ENCODE results near the gene NFKB2. TPM values are rescaled to one million over a fixed set of nuclear protein-coding genes. Genes with fewer than 3 reads are reported as not detected.

The NFKB2 gene
- total RNA-seq, 1 experiment from 2014 or later = 64.7 TPM

GRCh38 chr10:102420714-102421506 is 25.4 kb downstream of the NFKB2 start, which contains the start of gene FBXL15:
Gene FBXL15 (plus strand): TSS chr10:102420836. CDS start chr10:102421130, 294 bp downstream.
- peaks cover 31% of the 10 kb centered on the region for H3K27me3 Mint-ChIP-seq (ENCODE audit: unreplicated experiment)
- H3K9me3 Mint-ChIP-seq (ENCODE audit: low read depth, unreplicated experiment) = no peaks in the 10 kb centered on the region
- no TSS peak for BruUV-seq (replicated peaks)
- DNase-seq = peak; percentile 88
- intact Hi-C loops (cut with micrococcal nuclease; ENCODE audit: unreplicated experiment) = no loop called here
- peaks cover 48% of the 10 kb centered on the region for H3K36me3 Mint-ChIP-seq (ENCODE audit: insufficient read depth, unreplicated experiment)
- H3K27ac Mint-ChIP-seq (ENCODE audit: unreplicated experiment) = peak within 1 kb of the TSS; percentile 80
- TF ChIP-seq, protein P1, sequence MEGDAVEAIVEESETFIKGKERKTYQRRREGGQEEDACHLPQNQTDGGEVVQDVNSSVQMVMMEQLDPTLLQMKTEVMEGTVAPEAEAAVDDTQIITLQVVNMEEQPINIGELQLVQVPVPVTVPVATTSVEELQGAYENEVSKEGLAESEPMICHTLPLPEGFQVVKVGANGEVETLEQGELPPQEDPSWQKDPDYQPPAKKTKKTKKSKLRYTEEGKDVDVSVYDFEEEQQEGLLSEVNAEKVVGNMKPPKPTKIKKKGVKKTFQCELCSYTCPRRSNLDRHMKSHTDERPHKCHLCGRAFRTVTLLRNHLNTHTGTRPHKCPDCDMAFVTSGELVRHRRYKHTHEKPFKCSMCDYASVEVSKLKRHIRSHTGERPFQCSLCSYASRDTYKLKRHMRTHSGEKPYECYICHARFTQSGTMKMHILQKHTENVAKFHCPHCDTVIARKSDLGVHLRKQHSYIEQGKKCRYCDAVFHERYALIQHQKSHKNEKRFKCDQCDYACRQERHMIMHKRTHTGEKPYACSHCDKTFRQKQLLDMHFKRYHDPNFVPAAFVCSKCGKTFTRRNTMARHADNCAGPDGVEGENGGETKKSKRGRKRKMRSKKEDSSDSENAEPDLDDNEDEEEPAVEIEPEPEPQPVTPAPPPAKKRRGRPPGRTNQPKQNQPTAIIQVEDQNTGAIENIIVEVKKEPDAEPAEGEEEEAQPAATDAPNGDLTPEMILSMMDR (IDR thresholded peaks at IDR 0.05; ENCODE audit: unreplicated experiment) = no peak
- H3K4me3 Mint-ChIP-seq (ENCODE audit: low read depth, unreplicated experiment) = peak within 1 kb of the TSS; percentile 92
- CTCF ChIA-PET = interaction anchor here (0.7 to 3.1 kb wide), 6 partner anchors 12 to 163 kb away, joined by 4 to 18 read pairs (median 5); partner anchors contain the start of genes CUEDC2 and NFKB2
- H3K4me1 Mint-ChIP-seq (ENCODE audit: low read depth, unreplicated experiment) = peaks cover 5% of the 10 kb centered on the region

- Mint-ChIP-seq H3K4me3 (ENCODE audit: low read depth, unreplicated experiment) (peak overlapping the region; percentile 92), H3K27me3 (ENCODE audit: unreplicated experiment) (peaks cover 25% of the 10 kb centered on the region), H3K4me1 (ENCODE audit: low read depth, unreplicated experiment) (peaks cover 4% of the 10 kb centered on the region), H3K27ac (ENCODE audit: unreplicated experiment) (peak overlapping the region; percentile 80), H3K36me3 (ENCODE audit: insufficient read depth, unreplicated experiment) (peaks cover 48% of the 10 kb centered on the region), H3K9me3 (ENCODE audit: low read depth, unreplicated experiment) (no peaks in the 10 kb centered on the region)
- TF ChIP-seq, protein P1 (IDR thresholded peaks at IDR 0.05; ENCODE audit: unreplicated experiment) = no peak
- no peak for DNase-seq
- no TSS peak for BruUV-seq (replicated peaks)
- CTCF ChIA-PET = interaction anchor here (1.0 to 3.1 kb wide), 6 partner anchors 11 to 191 kb away, joined by 4 to 18 read pairs (median 6); partner anchors contain the start of genes CUEDC2 and NFKB2
- intact Hi-C loops (cut with micrococcal nuclease; ENCODE audit: unreplicated experiment) = no loop called here
These were observed 25.9 kb downstream of the NFKB2 start for GRCh38 chr10:102421507-102421756.

DNA sequence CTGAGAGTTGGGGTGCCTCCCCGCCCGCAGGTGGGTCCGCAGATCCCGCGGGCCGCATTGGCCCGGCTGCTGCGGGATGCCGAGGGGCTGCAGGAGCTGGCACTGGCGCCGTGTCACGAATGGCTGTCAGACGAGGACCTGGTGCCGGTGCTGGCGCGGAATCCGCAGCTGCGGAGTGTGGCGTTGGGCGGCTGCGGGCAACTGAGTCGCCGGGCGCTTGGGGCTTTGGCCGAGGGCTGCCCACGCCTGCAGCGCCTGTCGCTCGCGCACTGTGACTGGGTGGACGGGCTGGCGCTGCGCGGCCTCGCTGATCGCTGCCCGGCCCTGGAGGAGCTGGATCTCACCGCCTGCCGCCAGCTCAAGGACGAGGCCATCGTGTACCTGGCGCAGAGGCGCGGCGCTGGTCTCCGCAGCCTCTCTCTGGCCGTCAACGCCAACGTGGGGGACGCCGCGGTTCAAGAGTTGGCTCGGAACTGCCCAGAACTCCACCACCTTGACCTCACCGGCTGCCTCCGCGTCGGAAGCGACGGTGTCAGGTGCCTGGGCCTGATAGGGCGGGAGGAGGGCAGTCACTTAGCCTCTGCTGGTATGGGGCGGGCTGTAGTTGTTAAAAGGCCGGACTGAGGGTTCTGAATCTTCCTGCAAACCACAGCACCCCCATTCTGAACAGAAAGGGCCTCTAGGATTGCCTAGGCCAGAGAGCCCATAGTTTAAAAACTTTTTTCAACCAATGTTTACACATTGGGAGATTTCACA is 26.4 kb downstream of the NFKB2 start:
- Mint-ChIP-seq H3K27me3 (ENCODE audit: unreplicated experiment) (peaks cover 20% of the 10 kb centered on the region), H3K9me3 (ENCODE audit: low read depth, unreplicated experiment) (no peaks in the 10 kb centered on the region), H3K4me3 (ENCODE audit: low read depth, unreplicated experiment) (peak overlapping the region; percentile 92), H3K4me1 (ENCODE audit: low read depth, unreplicated experiment) (peaks cover 9% of the 10 kb centered on the region), H3K36me3 (ENCODE audit: insufficient read depth, unreplicated experiment) (peaks cover 48% of the 10 kb centered on the region), H3K27ac (ENCODE audit: unreplicated experiment) (peak overlapping the region; percentile 80)
- DNase-seq = peak; percentile 33
- TF ChIP-seq, protein P1 (IDR thresholded peaks at IDR 0.05; ENCODE audit: unreplicated experiment) = no peak
- CTCF ChIA-PET = interaction anchor here (0.6 to 3.1 kb wide), 6 partner anchors 19 to 252 kb away, joined by 3 to 18 read pairs (median 6); partner anchors contain the start of gene NFKB2
- intact Hi-C loops (cut with micrococcal nuclease; ENCODE audit: unreplicated experiment) = no loop called here
- BruUV-seq (replicated peaks) = TSS peak; percentile 30

DNA sequence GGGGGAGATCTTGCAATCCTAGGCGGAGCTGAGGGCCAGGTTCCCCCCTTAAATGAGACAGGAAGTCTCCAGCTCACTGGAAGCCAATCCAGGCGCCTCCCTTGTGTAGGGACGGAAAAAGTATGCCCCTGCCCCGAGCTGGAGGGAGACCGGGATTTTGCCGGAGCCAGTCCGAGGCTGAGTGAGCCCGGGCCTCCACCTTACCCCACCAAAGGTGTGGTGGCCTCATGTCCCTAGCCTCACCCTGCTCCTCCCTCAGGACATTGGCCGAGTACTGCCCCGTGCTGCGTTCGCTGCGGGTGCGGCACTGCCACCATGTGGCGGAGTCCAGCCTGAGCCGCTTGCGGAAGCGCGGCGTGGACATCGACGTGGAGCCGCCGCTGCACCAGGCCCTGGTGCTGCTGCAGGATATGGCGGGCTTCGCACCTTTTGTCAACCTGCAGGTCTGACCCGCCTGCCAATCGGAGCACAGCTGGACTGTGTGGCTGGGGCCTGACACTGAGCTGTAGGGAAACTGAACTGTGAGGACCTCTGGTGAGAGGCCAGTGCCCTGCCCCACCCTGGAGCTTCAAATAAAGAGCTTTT is 27.1 kb downstream of the NFKB2 start:
- peak; percentile 84 for DNase-seq
- Mint-ChIP-seq H3K27me3 (ENCODE audit: unreplicated experiment) (peaks cover 13% of the 10 kb centered on the region), H3K36me3 (ENCODE audit: insufficient read depth, unreplicated experiment) (peaks cover 48% of the 10 kb centered on the region), H3K4me1 (ENCODE audit: low read depth, unreplicated experiment) (peaks cover 16% of the 10 kb centered on the region), H3K9me3 (ENCODE audit: low read depth, unreplicated experiment) (no peaks in the 10 kb centered on the region), H3K4me3 (ENCODE audit: low read depth, unreplicated experiment) (peak overlapping the region; percentile 92), H3K27ac (ENCODE audit: unreplicated experiment) (no peak overlapping the region)
- CTCF ChIA-PET = interaction anchor here (0.6 to 3.1 kb wide), 7 partner anchors 10 to 253 kb away, joined by 3 to 18 read pairs (median 4); partner anchors contain the start of gene NFKB2
- TSS peak; percentile 45 for BruUV-seq (replicated peaks)
- TF ChIP-seq, protein P1 (IDR thresholded peaks at IDR 0.05; ENCODE audit: unreplicated experiment) = peak; percentile 68
- intact Hi-C loops (cut with micrococcal nuclease; ENCODE audit: unreplicated experiment) = no loop called here

Data from Calu3 (cell line).